Hematopoietic multipotent progenitor cell treated with erythropoietin and hydrocortisone succinate and interleukin-3 and kit ligand, for 15 days (in vitro differentiated cells): ENCODE data around the gene TAAR1.
"Not testable (repeated sequence)": the region's sequence is repeated elsewhere in the genome, so short reads cannot be mapped to it uniquely, and the experiment has no call there.

Experiments used
- DNase-seq: peaks from one replicate; pipeline ENCODE4 v3.0.0-alpha.2; 2015; ENCODE audit warnings: low spot score

Gene TAAR1

GRCh38 chr6:132659082-132659481, at the start of gene TAAR1:
TAAR1 (minus strand) TSS chr6:132659182; CDS start chr6:132646003, 13,179 bp downstream.
- DNase-seq: no peak

GRCh38 chr6:132708771-132709170, 49.8 kb upstream of the TAAR1 start:
- no peak for DNase-seq

- DNase-seq: no peak
These were observed 49.0 kb upstream of the TAAR1 start for GRCh38 chr6:132708002-132708401.

GRCh38 chr6:132706756-132707155, 47.8 kb upstream of the TAAR1 start:
- not testable (repeated sequence) for DNase-seq

- DNase-seq: no peak
These were observed 45.0 kb upstream of the TAAR1 start for GRCh38 chr6:132703936-132704335.

GRCh38 chr6:132698608-132699007, 39.6 kb upstream of the TAAR1 start:
- no peak for DNase-seq

- DNase-seq: no peak
These were observed 36.8 kb upstream of the TAAR1 start for GRCh38 chr6:132695773-132696172.

- no peak for DNase-seq
These were observed 34.5 kb upstream of the TAAR1 start for GRCh38 chr6:132693478-132693877.

GRCh38 chr6:132690678-132691077, 31.7 kb upstream of the TAAR1 start:
- DNase-seq: no peak

GRCh38 chr6:132687306-132687705, 28.3 kb upstream of the TAAR1 start:
- DNase-seq: no peak

GRCh38 chr6:132686531-132686930, 27.5 kb upstream of the TAAR1 start:
- no peak for DNase-seq

- DNase-seq: no peak
These were observed 26.0 kb upstream of the TAAR1 start for GRCh38 chr6:132685009-132685408.

- DNase-seq: no peak
These were observed 25.3 kb upstream of the TAAR1 start for GRCh38 chr6:132684272-132684671.

- no peak for DNase-seq
These were observed 24.6 kb upstream of the TAAR1 start for GRCh38 chr6:132683543-132683942.

- not testable (repeated sequence) for DNase-seq
These were observed 20.1 kb upstream of the TAAR1 start for GRCh38 chr6:132679094-132679493.

GRCh38 chr6:132675749-132676148, 16.8 kb upstream of the TAAR1 start:
- DNase-seq: no peak

GRCh38 chr6:132675002-132675401, 16.0 kb upstream of the TAAR1 start:
- DNase-seq: no peak

GRCh38 chr6:132673376-132674094, 14.6 kb upstream of the TAAR1 start:
- no peak for DNase-seq

GRCh38 chr6:132671295-132671694, 12.3 kb upstream of the TAAR1 start:
- DNase-seq: no peak

- DNase-seq: peak; percentile 63
These were observed 10.8 kb upstream of the TAAR1 start for GRCh38 chr6:132669690-132670291.

GRCh38 chr6:132666118-132666517, 7.1 kb upstream of the TAAR1 start:
- DNase-seq: no peak

- no peak for DNase-seq
These were observed 5.5 kb upstream of the TAAR1 start for GRCh38 chr6:132664309-132665034.

GRCh38 chr6:132663661-132664060, 4.7 kb upstream of the TAAR1 start:
- no peak for DNase-seq
